Small intestine (tissue), 7 donors: Measurements from ENCODE around the gene FARS2. TPM values are rescaled to one million over a fixed set of nuclear protein-coding genes. Genes with fewer than 3 reads are reported as not detected.

ENCODE experiments used
- DNase-seq, 2 donors: peaks; one replicate each; pipeline versions ENCODE4 v3.0.0 to v3.0.0-alpha.2; 2013
- FAIRE-seq: peaks from 2 replicates; lab custom pipeline; 2012; peaks lifted over from hg19 to GRCh38; lab: Jason Lieb, UNC
- H3K27ac ChIP-seq, 3 donors: one replicate each; pipeline ENCODE4 v1.5.1; 2013; ENCODE audit warnings: low read length in 2 of 3, mild to moderate bottlenecking in 2 of 3, control low read depth in 1 of 3, inconsistent platforms in 1 of 3, low read depth in 1 of 3, moderate library complexity in 1 of 3
- H3K27me3 ChIP-seq, 3 donors: one replicate each; pipeline ENCODE4 v1.6.1; 2013; ENCODE audit warnings: low read length in 3 of 3, inconsistent platforms in 1 of 3; ENCODE audit not compliant: control insufficient read depth in 3 of 3, insufficient read depth in 3 of 3
- H3K36me3 ChIP-seq, 3 donors: one replicate each; pipeline ENCODE4 v1.6.1; 2013; ENCODE audit warnings: low read length in 3 of 3, inconsistent platforms in 1 of 3, low read depth in 1 of 3, mild to moderate bottlenecking in 1 of 3, moderate library complexity in 1 of 3; ENCODE audit not compliant: control insufficient read depth in 3 of 3, insufficient read depth in 2 of 3
- H3K4me1 ChIP-seq, 3 donors: one replicate each; pipeline ENCODE4 v1.6.1; 2013; ENCODE audit warnings: low read length in 2 of 3, inconsistent platforms in 1 of 3, low read depth in 1 of 3, mild to moderate bottlenecking in 1 of 3, moderate library complexity in 1 of 3; ENCODE audit not compliant: control insufficient read depth in 3 of 3, insufficient read depth in 2 of 3
- H3K4me3 ChIP-seq, 3 donors: one replicate each; pipeline ENCODE4 v1.5.1; 2013; ENCODE audit warnings: low read length in 3 of 3, control low read depth in 1 of 3, inconsistent platforms in 1 of 3, low read depth in 1 of 3, mild to moderate bottlenecking in 1 of 3, moderate library complexity in 1 of 3
- H3K9me3 ChIP-seq, 2 donors: one replicate each; pipeline ENCODE4 v1.6.1; 2013; ENCODE audit warnings: low read depth in 1 of 2, low read length in 1 of 2; ENCODE audit not compliant: control insufficient read depth in 2 of 2, insufficient read depth in 1 of 2
- WGBS, 3 donors: extraction: QIAGEN DNeasy Blood & Tissue Kit; methylation state at CpG; one replicate each; pipeline ENCODE4 v1.1.7; 2013; 5-methylcytosine and 5-hydroxymethylcytosine counted together
- polyA plus RNA-seq, 4 donors: library from polyadenylated mRNA; stranded (reverse) in 3 of 4; unstranded in 1 of 4; fragments of 200-250 nt in 3 of 4; fragments of 120-200 nt in 1 of 4; gene quantifications; one replicate each; pipeline versions ENCODE4 v1.2.1 to v1.2.3, GENCODE V29; 2013
- donor health status: healthy with polysubstance abuse.
- donor health status: control.
- donor health status: control.
- donor health status: Bipolar disorder and iron deficiency.
- donor health status: healthy.

Gene FARS2
- polyA plus RNA-seq, 4 donors = 6.0 to 16.6 (median 11.8) TPM

DNA sequence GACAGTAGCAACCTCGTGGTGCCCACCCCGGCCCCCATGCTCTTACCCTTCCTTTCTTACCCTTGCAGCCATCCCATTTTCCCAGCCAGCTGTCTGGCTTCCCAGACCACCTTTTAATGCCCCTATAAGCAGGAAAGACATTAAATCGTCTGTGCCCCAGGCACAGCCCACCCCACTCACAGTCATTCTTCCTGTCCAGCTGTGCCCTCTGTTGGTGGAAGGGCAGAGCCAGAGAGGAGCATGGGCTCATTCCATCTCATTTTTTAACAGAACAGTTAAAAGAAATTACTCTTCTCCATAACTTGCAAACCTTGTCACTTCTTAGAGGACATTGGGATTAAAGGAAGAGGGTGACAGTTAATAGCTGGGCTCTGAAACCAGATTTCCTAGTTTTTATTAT lies 504.9 kb downstream of the FARS2 start:
- H3K27me3 ChIP-seq = no peaks in the 10 kb centered on the region
- H3K9me3 ChIP-seq = peaks cover 0 to 11% of the 10 kb centered on the region in 2 donors
- WGBS, 3 donors = 65 to 87% (median 80%) methylated on average over 3 of the region's 3 CpGs
- H3K27ac ChIP-seq = no peak overlapping the region
- H3K4me1 ChIP-seq = no peaks in the 10 kb centered on the region
- no peak for FAIRE-seq
- DNase-seq = no peak
- H3K36me3 ChIP-seq = peaks cover 0 to 7% (median 0%) of the 10 kb centered on the region in 3 donors
- H3K4me3 ChIP-seq = no peak overlapping the region

DNA sequence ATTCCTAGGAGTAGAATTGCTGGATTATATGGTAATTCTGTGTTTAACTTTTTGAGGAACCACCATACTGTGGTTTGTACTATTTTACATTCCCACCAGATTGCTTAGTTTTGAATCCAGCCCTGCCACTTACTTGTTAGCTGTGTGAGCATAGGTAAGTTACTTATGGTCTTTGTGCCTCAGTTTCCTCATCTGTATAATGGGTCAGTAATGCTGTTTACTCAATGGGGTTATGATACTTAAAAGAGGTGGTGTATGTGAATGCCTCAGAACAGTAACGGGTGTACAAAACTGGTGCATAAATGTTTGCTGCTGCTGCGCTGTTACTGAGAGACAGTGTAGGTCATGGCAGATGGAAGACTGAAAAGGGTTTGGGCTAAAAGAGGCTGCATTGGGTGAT lies 506.2 kb downstream of the FARS2 start:
- H3K4me1 ChIP-seq = no peaks in the 10 kb centered on the region
- peaks cover 0 to 14% (median 0%) of the 10 kb centered on the region in 3 donors for H3K36me3 ChIP-seq
- 96 to 98% (median 97%) methylated on average over 2 of the region's 2 CpGs for WGBS, 3 donors
- no peak overlapping the region for H3K4me3 ChIP-seq
- no peak overlapping the region for H3K27ac ChIP-seq
- H3K27me3 ChIP-seq = no peaks in the 10 kb centered on the region
- H3K9me3 ChIP-seq = peaks cover 0 to 11% of the 10 kb centered on the region in 2 donors
- FAIRE-seq (no peak), DNase-seq (no peak)

DNA sequence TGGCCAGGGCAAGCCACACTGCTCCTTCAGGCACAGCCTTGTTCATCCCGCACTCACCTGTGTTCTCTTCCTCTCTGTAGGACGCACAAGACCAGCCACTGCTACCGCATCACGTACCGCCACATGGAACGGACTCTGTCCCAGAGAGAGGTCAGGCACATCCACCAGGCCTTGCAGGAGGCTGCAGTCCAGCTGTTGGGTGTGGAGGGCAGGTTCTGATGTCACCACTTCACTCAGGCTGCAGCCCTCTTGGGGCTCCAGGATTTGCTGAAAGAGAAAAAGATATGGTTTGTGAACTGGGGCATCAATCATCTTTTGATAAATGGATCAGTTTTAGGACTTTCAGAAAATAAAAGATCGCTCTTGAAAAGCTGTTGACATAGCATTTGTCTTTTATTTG lies 509.9 kb downstream of the FARS2 start:
- Histone ChIP-seq H3K4me1 (no peaks in the 10 kb centered on the region), H3K27ac (no peak overlapping the region), H3K4me3 (no peak overlapping the region), H3K27me3 (no peaks in the 10 kb centered on the region), H3K36me3 (peaks cover 0 to 22% (median 0%) of the 10 kb centered on the region in 3 donors), H3K9me3 (peaks cover 0 to 11% of the 10 kb centered on the region in 2 donors)
- DNase-seq (no peak), FAIRE-seq (no peak)
- WGBS, 3 donors = 96 to 97% (median 97%) methylated on average over 7 of the region's 7 CpGs

DNA sequence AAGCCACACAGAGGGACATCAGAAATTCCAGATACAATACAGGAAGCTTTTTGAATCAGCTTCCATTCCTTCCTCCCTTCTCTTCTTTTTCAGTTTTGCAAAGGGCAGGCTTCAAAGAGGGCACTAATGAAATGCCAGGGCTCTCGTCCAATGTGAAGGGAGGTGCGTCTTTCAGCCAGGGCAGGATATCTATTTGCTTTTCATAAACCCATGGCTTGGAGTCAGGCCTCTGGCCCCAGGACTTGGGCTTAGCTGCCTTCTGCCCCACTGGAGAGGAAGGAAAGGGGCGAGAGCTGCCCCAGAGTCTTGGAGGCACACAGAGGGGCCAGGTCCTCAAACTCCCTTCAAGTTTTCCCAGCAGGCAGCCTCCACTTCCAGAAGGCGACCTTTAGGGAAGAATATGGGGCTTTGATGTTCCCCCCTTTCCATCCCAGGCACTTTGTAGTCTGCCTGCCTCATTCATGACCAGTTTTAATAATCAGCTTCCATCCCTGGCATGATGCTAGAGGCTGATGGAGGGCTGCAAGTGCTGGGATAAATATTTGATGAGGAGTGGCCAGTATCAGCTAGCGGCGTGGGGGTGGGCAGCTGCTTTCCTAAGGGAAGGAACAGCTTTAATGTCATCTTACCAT lies 510.6 kb downstream of the FARS2 start:
- no peaks in the 10 kb centered on the region for H3K4me1 ChIP-seq
- 89 to 94% (median 92%) methylated on average over 6 of the region's 6 CpGs for WGBS, 3 donors
- H3K4me3 ChIP-seq = no peak overlapping the region
- H3K27me3 ChIP-seq = no peaks in the 10 kb centered on the region
- DNase-seq (no peak), FAIRE-seq (no peak)
- H3K36me3 ChIP-seq = peaks cover 0 to 24% (median 0%) of the 10 kb centered on the region in 3 donors
- H3K27ac ChIP-seq = no peak overlapping the region
- H3K9me3 ChIP-seq = peaks cover 0 to 10% of the 10 kb centered on the region in 2 donors

DNA sequence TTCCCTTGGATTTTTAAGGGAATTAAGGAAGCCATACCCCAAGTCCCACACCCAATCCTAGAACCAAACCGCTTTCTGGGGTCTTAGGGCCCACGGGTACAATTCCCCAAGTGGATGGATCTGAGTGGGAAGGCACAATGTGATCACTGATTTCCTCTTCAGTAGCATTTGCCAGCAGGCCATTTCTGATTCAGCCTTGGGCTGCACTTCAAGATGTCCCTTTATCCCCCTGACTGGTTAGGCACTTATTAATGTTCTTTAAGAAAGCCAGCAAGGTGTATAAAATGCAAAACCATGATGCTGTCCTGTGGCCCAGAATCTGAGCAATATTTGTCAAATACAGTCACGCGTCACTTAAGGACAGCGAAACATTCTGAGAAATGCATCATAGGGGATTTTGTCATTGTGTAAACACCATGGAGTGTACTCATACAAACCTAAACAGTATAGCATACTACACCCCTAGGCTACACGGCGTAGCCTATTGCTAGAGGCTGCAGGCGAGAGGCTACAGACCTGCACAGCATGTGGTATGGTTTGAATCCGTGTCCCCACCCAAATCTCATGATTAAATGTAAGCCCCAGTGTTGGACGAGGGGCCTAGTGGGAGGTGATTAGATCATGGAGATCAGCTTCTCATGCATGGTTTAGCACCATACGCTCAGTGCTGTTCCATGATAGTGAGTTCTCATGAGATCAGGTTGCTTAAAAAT lies 511.3 kb downstream of the FARS2 start:
- Histone ChIP-seq H3K27ac (no peak overlapping the region), H3K4me1 (no peaks in the 10 kb centered on the region), H3K36me3 (peaks cover 0 to 24% (median 0%) of the 10 kb centered on the region in 3 donors), H3K9me3 (peaks cover 0 to 7% of the 10 kb centered on the region in 2 donors), H3K27me3 (no peaks in the 10 kb centered on the region), H3K4me3 (no peak overlapping the region)
- DNase-seq (no peak), FAIRE-seq (no peak)
- 93 to 98% (median 94%) methylated on average over 11 of the region's 11 CpGs for WGBS, 3 donors

DNA sequence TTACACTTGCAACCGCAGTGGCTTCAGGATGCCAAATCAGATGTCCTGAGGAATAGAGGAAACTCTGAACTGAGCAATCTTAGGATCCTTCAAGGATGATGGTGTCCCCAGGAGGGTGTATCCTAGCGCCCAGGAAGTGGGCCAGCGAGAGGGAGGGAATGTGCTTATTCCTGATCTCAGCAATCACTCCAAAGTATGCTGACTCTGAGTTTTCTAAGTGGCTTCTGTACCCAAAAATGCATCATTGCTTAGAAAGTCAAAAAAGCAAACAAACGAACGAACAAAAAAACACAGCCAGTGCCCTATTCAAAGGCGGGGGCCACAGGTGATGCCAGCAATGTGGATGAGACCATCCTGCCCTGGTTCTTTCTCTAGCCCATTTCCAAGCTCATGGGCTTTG lies 514.8 kb downstream of the FARS2 start:
- no peak overlapping the region for H3K4me3 ChIP-seq
- no peaks in the 10 kb centered on the region for H3K4me1 ChIP-seq
- whole genome bisulfite sequencing, 3 donors = 96 to 98% (median 96%) methylated on average over 6 of the region's 6 CpGs
- H3K9me3 ChIP-seq = no peaks in the 10 kb centered on the region
- H3K27ac ChIP-seq = no peak overlapping the region
- no peak for FAIRE-seq
- peaks cover 0 to 24% (median 0%) of the 10 kb centered on the region in 3 donors for H3K36me3 ChIP-seq
- no peak for DNase-seq
- H3K27me3 ChIP-seq = no peaks in the 10 kb centered on the region

DNA sequence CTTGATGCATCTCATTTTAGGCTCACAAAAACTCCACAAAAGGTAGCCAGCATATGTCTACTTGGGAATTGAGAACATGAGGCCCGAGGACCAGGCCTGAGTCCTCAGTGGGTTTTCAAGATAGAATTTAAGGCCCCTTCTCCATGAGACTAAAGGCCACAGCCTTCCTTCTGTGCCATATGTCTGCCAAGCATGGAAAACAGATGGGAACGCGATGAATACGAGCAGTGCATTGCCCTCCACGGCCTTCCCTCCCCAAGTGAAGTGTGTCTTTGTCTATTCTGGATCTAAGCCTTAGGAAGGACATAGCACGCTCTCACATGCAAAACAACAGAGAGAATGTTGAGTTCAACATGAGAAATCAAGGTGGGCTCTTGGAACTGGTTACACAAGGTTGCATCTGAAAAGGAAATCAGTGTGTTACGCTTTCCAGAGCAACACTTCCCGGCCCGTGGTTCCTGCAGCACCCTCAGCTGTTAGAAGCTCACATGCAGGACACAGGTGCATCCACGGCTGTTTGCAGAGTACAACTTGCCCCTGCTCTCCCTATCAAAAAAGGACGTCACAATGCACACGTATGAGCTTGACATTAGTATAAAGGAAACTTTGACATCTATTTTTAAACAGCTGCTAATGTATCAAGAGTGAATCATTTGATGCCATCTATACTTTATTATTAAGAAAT lies 515.5 kb downstream of the FARS2 start:
- DNase-seq (no peak), FAIRE-seq (no peak)
- H3K4me3 ChIP-seq = no peak overlapping the region
- H3K27ac ChIP-seq = no peak overlapping the region
- H3K36me3 ChIP-seq = peaks cover 0 to 20% (median 0%) of the 10 kb centered on the region in 3 donors
- H3K27me3 ChIP-seq = no peaks in the 10 kb centered on the region
- no peaks in the 10 kb centered on the region for H3K9me3 ChIP-seq
- WGBS, 3 donors = 85 to 89% (median 88%) methylated on average over 12 of the region's 12 CpGs
- peaks cover 0 to under 1% (median under 1%) of the 10 kb centered on the region in 3 donors for H3K4me1 ChIP-seq

DNA sequence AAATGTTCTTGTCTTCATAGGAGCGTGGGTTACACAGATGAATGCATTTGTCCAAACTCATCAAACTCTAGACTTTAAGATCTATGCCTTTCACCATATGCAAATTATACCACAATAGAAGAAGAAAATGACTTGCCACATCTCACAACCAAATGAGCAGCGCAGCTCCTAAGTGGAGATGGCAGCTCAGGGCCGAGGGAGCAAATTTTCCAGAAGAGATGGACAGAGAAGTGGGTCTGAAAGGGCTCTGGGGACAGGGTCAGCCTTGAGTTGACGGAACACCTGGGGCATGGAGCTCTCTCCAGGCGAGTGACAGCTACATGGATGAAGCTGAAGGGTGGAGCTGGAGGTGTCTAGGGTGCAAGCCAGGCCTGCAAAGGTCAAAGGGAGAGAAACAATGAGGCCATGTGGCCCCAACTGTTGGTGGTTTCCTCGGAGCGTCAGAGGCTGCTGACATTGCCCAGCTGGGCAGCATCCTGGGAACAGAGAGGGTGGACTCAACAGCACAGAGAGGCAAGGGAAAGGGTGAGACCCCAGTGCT lies 517.1 kb downstream of the FARS2 start:
- H3K27ac ChIP-seq = no peak overlapping the region
- FAIRE-seq (no peak), DNase-seq (no peak)
- H3K4me1 ChIP-seq = peaks cover 0 to 7% (median 5%) of the 10 kb centered on the region in 3 donors
- H3K9me3 ChIP-seq = no peaks in the 10 kb centered on the region
- H3K4me3 ChIP-seq = no peak overlapping the region
- H3K27me3 ChIP-seq = no peaks in the 10 kb centered on the region
- peaks cover 0 to 15% (median 0%) of the 10 kb centered on the region in 3 donors for H3K36me3 ChIP-seq
- WGBS, 3 donors = 80 to 90% (median 81%) methylated on average over 7 of the region's 7 CpGs
